Measurements from ENCODE around the gene REN. TPM values are rescaled to one million over a fixed set of nuclear protein-coding genes. Genes with fewer than 3 reads are reported as not detected.

REN gene
- total and polyA plus RNA-seq, 2 of the 13 experiments (the other 11 are each of a cell fraction or from before 2014, with no cell fraction given), result not detected

DNA sequence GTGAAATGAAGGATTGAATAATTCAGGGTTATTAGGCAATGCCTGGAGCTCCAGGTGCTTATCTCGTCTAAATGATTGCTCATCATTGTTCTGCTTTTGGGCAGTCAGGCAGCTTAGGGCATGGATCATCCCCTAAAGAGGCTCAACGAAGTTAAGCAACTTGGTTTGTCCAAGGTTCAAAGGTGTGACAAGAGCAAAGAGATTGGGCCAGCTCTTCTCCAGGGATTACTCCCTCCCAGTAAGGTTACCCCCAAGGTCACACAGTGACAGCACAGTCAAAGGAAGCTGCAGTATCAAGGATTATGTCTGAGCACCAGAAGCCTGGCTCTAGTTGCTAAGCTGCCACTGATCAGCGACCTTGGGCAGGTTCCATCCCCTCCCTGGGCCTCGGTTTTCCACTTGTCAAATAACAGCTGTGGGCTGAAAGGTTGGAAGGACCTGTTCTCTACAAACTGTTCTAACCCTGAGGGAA lies 21.1 kb downstream of the REN start (continued):
- TF ChIP-seq, protein P1, sequence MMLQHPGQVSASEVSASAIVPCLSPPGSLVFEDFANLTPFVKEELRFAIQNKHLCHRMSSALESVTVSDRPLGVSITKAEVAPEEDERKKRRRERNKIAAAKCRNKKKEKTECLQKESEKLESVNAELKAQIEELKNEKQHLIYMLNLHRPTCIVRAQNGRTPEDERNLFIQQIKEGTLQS (CRISPR knock-in tag; IDR thresholded peaks at IDR 0.05), result peak; percentile 80
- TF ChIP-seq ZSCAN22 (CRISPR knock-in tag; IDR thresholded peaks at IDR 0.05) (no peak), ZNF350 (CRISPR knock-in tag; IDR thresholded peaks at IDR 0.05; ENCODE audit: borderline replicate concordance, low read depth) (peak; percentile 79), ZNF839 (CRISPR knock-in tag; IDR thresholded peaks at IDR 0.05; ENCODE audit: borderline replicate concordance) (no peak), ZNF33B (CRISPR knock-in tag; IDR thresholded peaks at IDR 0.05) (no peak), ZFP41 (CRISPR knock-in tag; IDR thresholded peaks at IDR 0.05; ENCODE audit: borderline replicate concordance) (no peak), ADNP (CRISPR knock-in tag; IDR thresholded peaks at IDR 0.05) (no peak), BRD4 (CRISPR knock-in tag; IDR thresholded peaks at IDR 0.05) (no peak)
- TF ChIP-seq, protein P2, sequence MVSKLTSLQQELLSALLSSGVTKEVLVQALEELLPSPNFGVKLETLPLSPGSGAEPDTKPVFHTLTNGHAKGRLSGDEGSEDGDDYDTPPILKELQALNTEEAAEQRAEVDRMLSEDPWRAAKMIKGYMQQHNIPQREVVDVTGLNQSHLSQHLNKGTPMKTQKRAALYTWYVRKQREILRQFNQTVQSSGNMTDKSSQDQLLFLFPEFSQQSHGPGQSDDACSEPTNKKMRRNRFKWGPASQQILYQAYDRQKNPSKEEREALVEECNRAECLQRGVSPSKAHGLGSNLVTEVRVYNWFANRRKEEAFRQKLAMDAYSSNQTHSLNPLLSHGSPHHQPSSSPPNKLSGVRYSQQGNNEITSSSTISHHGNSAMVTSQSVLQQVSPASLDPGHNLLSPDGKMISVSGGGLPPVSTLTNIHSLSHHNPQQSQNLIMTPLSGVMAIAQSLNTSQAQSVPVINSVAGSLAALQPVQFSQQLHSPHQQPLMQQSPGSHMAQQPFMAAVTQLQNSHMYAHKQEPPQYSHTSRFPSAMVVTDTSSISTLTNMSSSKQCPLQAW (CRISPR knock-in tag; IDR thresholded peaks at IDR 0.05), result no peak
- TF ChIP-seq, protein P3, sequence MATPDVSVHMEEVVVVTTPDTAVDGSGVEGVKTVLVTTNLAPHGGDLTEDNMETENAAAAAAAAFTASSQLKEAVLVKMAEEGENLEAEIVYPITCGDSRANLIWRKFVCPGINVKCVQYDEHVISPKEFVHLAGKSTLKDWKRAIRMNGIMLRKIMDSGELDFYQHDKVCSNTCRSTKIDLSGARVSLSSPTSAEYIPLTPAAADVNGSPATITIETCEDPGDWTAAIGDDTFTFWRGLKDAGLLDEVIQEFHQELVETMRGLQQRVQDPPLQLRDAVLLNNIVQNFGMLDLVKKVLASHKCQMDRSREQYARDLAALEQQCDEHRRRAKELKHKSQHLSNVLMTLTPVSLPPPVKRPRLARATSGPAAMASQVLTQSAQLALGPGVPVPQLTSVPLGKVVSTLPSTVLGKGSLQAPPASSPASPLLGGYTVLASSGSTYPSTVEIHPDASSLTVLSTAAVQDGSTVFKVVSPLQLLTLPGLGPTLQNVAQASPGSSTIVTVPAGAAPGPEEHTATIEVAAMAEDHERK (CRISPR knock-in tag; IDR thresholded peaks at IDR 0.05; ENCODE audit: low read depth), result no peak
- TF ChIP-seq, protein P4, sequence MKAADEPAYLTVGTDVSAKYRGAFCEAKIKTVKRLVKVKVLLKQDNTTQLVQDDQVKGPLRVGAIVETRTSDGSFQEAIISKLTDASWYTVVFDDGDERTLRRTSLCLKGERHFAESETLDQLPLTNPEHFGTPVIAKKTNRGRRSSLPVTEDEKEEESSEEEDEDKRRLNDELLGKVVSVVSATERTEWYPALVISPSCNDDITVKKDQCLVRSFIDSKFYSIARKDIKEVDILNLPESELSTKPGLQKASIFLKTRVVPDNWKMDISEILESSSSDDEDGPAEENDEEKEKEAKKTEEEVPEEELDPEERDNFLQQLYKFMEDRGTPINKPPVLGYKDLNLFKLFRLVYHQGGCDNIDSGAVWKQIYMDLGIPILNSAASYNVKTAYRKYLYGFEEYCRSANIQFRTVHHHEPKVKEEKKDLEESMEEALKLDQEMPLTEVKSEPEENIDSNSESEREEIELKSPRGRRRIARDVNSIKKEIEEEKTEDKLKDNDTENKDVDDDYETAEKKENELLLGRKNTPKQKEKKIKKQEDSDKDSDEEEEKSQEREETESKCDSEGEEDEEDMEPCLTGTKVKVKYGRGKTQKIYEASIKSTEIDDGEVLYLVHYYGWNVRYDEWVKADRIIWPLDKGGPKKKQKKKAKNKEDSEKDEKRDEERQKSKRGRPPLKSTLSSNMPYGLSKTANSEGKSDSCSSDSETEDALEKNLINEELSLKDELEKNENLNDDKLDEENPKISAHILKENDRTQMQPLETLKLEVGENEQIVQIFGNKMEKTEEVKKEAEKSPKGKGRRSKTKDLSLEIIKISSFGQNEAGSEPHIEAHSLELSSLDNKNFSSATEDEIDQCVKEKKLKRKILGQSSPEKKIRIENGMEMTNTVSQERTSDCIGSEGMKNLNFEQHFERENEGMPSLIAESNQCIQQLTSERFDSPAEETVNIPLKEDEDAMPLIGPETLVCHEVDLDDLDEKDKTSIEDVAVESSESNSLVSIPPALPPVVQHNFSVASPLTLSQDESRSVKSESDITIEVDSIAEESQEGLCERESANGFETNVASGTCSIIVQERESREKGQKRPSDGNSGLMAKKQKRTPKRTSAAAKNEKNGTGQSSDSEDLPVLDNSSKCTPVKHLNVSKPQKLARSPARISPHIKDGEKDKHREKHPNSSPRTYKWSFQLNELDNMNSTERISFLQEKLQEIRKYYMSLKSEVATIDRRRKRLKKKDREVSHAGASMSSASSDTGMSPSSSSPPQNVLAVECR (CRISPR knock-in tag; IDR thresholded peaks at IDR 0.05; ENCODE audit: borderline replicate concordance), result peak; percentile 88; the same call in 1 of the 2 replicates
- TF ChIP-seq, protein P5, sequence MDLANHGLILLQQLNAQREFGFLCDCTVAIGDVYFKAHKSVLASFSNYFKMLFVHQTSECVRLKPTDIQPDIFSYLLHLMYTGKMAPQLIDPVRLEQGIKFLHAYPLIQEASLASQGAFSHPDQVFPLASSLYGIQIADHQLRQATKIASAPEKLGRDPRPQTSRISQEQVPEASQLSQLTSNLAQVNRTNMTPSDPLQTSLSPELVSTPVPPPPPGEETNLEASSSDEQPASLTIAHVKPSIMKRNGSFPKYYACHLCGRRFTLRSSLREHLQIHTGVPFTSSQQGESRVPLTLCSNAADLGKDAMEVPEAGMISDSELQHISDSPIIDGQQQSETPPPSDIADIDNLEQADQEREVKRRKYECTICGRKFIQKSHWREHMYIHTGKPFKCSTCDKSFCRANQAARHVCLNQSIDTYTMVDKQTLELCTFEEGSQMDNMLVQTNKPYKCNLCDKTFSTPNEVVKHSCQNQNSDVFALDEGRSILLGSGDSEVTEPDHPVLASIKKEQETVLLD (CRISPR knock-in tag; IDR thresholded peaks at IDR 0.05; ENCODE audit: low read depth), result no peak
- TF ChIP-seq, protein P6, sequence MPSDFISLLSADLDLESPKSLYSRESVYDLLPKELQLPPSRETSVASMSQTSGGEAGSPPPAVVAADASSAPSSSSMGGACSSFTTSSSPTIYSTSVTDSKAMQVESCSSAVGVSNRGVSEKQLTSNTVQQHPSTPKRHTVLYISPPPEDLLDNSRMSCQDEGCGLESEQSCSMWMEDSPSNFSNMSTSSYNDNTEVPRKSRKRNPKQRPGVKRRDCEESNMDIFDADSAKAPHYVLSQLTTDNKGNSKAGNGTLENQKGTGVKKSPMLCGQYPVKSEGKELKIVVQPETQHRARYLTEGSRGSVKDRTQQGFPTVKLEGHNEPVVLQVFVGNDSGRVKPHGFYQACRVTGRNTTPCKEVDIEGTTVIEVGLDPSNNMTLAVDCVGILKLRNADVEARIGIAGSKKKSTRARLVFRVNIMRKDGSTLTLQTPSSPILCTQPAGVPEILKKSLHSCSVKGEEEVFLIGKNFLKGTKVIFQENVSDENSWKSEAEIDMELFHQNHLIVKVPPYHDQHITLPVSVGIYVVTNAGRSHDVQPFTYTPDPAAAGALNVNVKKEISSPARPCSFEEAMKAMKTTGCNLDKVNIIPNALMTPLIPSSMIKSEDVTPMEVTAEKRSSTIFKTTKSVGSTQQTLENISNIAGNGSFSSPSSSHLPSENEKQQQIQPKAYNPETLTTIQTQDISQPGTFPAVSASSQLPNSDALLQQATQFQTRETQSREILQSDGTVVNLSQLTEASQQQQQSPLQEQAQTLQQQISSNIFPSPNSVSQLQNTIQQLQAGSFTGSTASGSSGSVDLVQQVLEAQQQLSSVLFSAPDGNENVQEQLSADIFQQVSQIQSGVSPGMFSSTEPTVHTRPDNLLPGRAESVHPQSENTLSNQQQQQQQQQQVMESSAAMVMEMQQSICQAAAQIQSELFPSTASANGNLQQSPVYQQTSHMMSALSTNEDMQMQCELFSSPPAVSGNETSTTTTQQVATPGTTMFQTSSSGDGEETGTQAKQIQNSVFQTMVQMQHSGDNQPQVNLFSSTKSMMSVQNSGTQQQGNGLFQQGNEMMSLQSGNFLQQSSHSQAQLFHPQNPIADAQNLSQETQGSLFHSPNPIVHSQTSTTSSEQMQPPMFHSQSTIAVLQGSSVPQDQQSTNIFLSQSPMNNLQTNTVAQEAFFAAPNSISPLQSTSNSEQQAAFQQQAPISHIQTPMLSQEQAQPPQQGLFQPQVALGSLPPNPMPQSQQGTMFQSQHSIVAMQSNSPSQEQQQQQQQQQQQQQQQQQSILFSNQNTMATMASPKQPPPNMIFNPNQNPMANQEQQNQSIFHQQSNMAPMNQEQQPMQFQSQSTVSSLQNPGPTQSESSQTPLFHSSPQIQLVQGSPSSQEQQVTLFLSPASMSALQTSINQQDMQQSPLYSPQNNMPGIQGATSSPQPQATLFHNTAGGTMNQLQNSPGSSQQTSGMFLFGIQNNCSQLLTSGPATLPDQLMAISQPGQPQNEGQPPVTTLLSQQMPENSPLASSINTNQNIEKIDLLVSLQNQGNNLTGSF (CRISPR knock-in tag; IDR thresholded peaks at IDR 0.05), result no peak

All from HepG2 (cell line).